Glutamatergic neuron (in vitro differentiated cells): ENCODE results near the gene CCER1. TPM values are rescaled to one million over a fixed set of nuclear protein-coding genes. Genes with fewer than 3 reads are reported as not detected.
"Not testable (repeated sequence)": the region's sequence is repeated elsewhere in the genome, so short reads cannot be mapped to it uniquely, and the experiment has no call there.

Source experiments
- DNase-seq: peaks from one replicate; pipeline ENCODE4 v3.0.0; 2022
- H3K27ac Mint-ChIP-seq: one replicate; pipeline ENCODE4 v1.8.0; 2020; ENCODE audit warnings: mild to moderate bottlenecking, mixed read lengths, inconsistent platforms; ENCODE audit not compliant: unreplicated experiment
- H3K27me3 Mint-ChIP-seq: one replicate; pipeline ENCODE4 v1.8.0; 2020; ENCODE audit warnings: mild to moderate bottlenecking, moderate library complexity, mixed read lengths, inconsistent platforms; ENCODE audit not compliant: unreplicated experiment
- H3K36me3 Mint-ChIP-seq: one replicate; pipeline ENCODE4 v1.8.0; 2020; ENCODE audit warnings: mild to moderate bottlenecking, mixed read lengths, inconsistent platforms; ENCODE audit not compliant: unreplicated experiment
- H3K4me1 Mint-ChIP-seq: one replicate; pipeline ENCODE4 v1.8.0; 2020; ENCODE audit warnings: mild to moderate bottlenecking, low read depth, mixed read lengths, inconsistent platforms; ENCODE audit not compliant: unreplicated experiment
- H3K4me3 Mint-ChIP-seq: one replicate; pipeline ENCODE4 v1.8.0; 2020; ENCODE audit warnings: mild to moderate bottlenecking, mixed read lengths, inconsistent platforms; ENCODE audit not compliant: unreplicated experiment
- H3K9me3 Mint-ChIP-seq: one replicate; pipeline ENCODE4 v1.8.0; 2020; ENCODE audit warnings: mild to moderate bottlenecking, moderate library complexity, mixed read lengths, inconsistent platforms; ENCODE audit not compliant: unreplicated experiment
- total RNA-seq: library from RNA; stranded (reverse); fragmentation: NEBNext Ultra II Directional; extraction: Animal tissue kit (Norgen Biotek cat#: 25700); gene quantifications from one replicate; pipeline ENCODE4 v1.2.1, GENCODE V29; 2021; ENCODE audit not compliant: unreplicated experiment
- TF ChIP-seq, protein P1 (sequence below): fragments of 200-600 bp; sonication (generic); IDR thresholded peaks from one replicate; pipeline ENCODE4 v1.5.0; 2021; ENCODE audit not compliant: partially characterized antibody, unreplicated experiment

CCER1 gene
- total RNA-seq, 1 donor from 2014 or later = not detected

DNA sequence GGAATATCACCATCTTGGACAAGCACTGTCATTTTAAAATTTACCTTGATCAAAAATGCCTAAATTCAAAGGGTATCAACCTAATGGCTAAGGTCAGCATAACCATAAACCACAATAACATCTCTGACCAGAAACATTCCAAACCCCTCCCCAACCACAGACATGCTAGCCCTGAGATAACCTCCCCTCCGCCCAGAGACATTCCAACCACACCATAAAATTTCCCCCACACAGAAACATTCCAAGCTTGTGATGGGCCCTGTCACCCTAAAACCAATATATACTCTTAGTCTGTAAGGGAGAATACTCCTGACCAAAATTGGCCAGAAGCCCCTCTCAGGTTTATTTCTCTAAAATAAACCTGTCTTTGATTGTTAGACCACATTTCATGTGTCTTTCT, 32.1 kb upstream of the CCER1 start:
- no peak overlapping the region for H3K4me3 Mint-ChIP-seq
- no peaks in the 10 kb centered on the region for H3K27me3 Mint-ChIP-seq
- H3K4me1 Mint-ChIP-seq = no peaks in the 10 kb centered on the region
- no peaks in the 10 kb centered on the region for H3K36me3 Mint-ChIP-seq
- peaks cover 4% of the 10 kb centered on the region for H3K9me3 Mint-ChIP-seq
- TF ChIP-seq, protein P1, sequence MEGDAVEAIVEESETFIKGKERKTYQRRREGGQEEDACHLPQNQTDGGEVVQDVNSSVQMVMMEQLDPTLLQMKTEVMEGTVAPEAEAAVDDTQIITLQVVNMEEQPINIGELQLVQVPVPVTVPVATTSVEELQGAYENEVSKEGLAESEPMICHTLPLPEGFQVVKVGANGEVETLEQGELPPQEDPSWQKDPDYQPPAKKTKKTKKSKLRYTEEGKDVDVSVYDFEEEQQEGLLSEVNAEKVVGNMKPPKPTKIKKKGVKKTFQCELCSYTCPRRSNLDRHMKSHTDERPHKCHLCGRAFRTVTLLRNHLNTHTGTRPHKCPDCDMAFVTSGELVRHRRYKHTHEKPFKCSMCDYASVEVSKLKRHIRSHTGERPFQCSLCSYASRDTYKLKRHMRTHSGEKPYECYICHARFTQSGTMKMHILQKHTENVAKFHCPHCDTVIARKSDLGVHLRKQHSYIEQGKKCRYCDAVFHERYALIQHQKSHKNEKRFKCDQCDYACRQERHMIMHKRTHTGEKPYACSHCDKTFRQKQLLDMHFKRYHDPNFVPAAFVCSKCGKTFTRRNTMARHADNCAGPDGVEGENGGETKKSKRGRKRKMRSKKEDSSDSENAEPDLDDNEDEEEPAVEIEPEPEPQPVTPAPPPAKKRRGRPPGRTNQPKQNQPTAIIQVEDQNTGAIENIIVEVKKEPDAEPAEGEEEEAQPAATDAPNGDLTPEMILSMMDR = no peak
- no peak for DNase-seq
- H3K27ac Mint-ChIP-seq = no peak overlapping the region

DNA sequence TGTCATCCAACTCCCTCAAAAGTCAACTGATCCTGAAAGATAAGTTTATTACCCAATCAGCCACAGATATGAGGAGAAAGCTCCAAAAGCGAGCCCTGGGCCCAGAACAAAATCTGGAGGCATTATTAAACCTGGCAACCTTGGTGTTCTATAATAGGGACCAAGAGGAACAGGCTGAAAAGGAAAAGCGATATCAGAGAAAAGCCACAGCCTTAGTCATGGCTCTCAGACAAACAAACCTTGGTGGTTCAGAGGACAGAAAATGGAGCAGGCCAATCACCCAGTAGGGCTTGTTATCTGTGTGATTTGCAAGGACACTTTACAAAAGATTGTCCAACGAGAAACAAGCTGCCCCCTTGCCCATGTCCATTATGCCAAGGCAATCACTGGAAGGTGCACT, 30.4 kb upstream of the CCER1 start:
- not testable (repeated sequence) for H3K36me3 Mint-ChIP-seq, H3K4me3 Mint-ChIP-seq, H3K9me3 Mint-ChIP-seq, H3K4me1 Mint-ChIP-seq, H3K27ac Mint-ChIP-seq, DNase-seq, H3K27me3 Mint-ChIP-seq

DNA sequence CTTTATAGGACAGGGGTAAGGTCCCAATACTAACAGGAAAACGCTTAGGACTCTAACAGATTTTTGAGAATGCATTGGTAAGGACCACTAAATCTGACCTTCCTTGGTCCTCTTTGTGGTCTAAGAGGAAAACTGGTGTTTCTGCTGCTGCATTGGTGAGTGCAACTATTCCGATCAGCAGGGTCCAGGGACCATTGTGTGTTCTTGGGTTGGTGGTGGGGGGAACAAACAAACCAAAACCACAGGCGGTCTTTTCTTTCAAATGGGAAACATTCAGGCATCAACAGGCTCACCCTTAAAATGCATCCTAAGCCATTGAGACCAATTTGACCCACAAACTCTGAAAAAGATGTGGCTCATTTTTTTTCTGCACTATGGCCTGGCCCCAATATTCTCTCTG, 29.1 kb upstream of the CCER1 start:
- H3K27ac Mint-ChIP-seq = no peak overlapping the region
- TF ChIP-seq, protein P1 = no peak
- no peaks in the 10 kb centered on the region for H3K27me3 Mint-ChIP-seq
- no peak for DNase-seq
- H3K9me3 Mint-ChIP-seq = peaks cover 2% of the 10 kb centered on the region
- H3K4me1 Mint-ChIP-seq = peaks cover 6% of the 10 kb centered on the region
- no peaks in the 10 kb centered on the region for H3K36me3 Mint-ChIP-seq
- H3K4me3 Mint-ChIP-seq = no peak overlapping the region

DNA sequence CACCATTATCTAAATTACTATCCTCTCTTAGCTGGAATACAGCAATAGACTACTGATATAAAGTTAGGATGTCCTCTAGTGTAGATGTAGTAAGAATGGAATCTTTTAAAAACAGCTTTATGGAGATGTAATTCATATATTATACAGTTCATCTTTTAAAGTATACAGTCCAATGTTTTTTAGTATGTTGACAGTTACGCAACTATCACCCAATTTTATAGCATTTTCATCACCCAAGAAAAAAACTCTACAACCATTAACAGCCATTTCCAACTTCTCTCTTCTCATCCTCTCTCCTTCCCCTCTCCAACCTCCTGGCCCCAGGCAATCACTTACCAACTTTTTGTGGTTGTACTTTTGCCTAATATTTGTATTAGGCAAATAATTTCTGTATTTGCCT, 27.2 kb upstream of the CCER1 start:
- no peak for DNase-seq
- Mint-ChIP-seq H3K4me3 (no peak overlapping the region), H3K9me3 (peaks cover 2% of the 10 kb centered on the region), H3K4me1 (peaks cover 6% of the 10 kb centered on the region), H3K27me3 (no peaks in the 10 kb centered on the region), H3K36me3 (no peaks in the 10 kb centered on the region), H3K27ac (no peak overlapping the region)
- TF ChIP-seq, protein P1 = no peak

DNA sequence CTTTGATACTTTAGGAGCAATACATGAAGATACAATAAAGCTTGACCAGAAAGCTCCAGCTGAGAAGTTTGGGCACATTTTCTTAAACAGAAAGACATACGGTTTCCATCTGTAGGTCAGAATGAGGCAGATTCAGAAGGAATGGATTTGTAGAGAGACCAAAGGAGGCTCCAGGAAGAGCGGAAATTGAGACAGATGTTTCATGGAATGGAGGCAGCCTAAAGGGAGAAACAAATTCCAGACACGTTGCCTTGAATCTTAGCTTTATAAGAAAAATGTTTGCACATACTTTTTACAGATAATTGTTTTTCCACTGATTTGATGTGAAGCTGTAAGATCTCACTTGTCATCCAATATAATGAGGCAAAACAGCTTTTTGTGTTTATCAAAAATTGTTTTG, 25.0 kb upstream of the CCER1 start:
- peaks cover 2% of the 10 kb centered on the region for H3K9me3 Mint-ChIP-seq
- H3K4me1 Mint-ChIP-seq = peaks cover 6% of the 10 kb centered on the region
- no peaks in the 10 kb centered on the region for H3K27me3 Mint-ChIP-seq
- H3K4me3 Mint-ChIP-seq = no peak overlapping the region
- H3K27ac Mint-ChIP-seq = no peak overlapping the region
- no peaks in the 10 kb centered on the region for H3K36me3 Mint-ChIP-seq
- no peak for DNase-seq
- TF ChIP-seq, protein P1 = no peak

DNA sequence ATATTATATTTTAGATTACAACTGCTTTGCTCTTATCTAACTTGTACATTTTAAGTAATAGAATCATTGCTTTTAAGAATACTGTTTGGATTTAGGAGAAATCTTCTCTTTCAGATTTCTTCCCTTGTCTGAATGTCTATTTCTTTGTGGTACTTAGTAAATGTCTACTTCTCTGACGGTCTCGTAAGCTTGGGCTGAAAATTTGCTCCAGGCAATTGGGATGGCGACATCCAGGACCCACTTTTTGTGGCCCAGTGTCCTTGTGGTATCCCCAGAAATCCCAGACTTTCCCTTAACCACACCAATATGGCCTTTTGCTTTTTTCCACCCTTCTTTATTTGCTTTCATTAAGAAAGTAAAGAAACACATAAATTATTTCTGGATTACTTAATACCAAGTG, 24.0 kb upstream of the CCER1 start:
- TF ChIP-seq, protein P1 = no peak
- Mint-ChIP-seq H3K9me3 (peaks cover 2% of the 10 kb centered on the region), H3K36me3 (no peaks in the 10 kb centered on the region), H3K4me1 (peaks cover 6% of the 10 kb centered on the region), H3K27ac (no peak overlapping the region), H3K4me3 (no peak overlapping the region), H3K27me3 (no peaks in the 10 kb centered on the region)
- no peak for DNase-seq
